H9 (cell line): ENCODE data around the gene KLHL5. TPM values are rescaled to one million over a fixed set of nuclear protein-coding genes. Genes with fewer than 3 reads are reported as not detected.

ENCODE experiments used
- DNase-seq: peaks from one replicate; pipeline ENCODE4 v3.0.0-alpha.2; 2017
- H2AFZ ChIP-seq: one replicate; pipeline ENCODE4 v1.6.1; 2013; ENCODE audit warnings: mild to moderate bottlenecking, low read length, control low read depth, moderate library complexity
- H2AK5ac ChIP-seq: 2 replicates; pipeline ENCODE4 v1.6.1; 2013; ENCODE audit warnings: low read length, control low read depth, mixed read lengths; ENCODE audit not compliant: insufficient read length
- H2BK120ac ChIP-seq: one replicate; pipeline ENCODE4 v1.6.1; 2013; ENCODE audit warnings: low read depth, mild to moderate bottlenecking, low read length, control low read depth, inconsistent platforms; ENCODE audit not compliant: poor library complexity, severe bottlenecking
- H2BK12ac ChIP-seq: 2 replicates; pipeline ENCODE4 v1.6.1; 2013; ENCODE audit warnings: low read length, control low read depth, mixed read lengths, low read depth; ENCODE audit not compliant: insufficient read length
- H2BK15ac ChIP-seq: 2 replicates; pipeline ENCODE4 v1.6.1; 2013; ENCODE audit warnings: low read depth, low read length, control low read depth
- H2BK20ac ChIP-seq: one replicate; pipeline ENCODE4 v1.6.1; 2013; ENCODE audit warnings: low read depth, mild to moderate bottlenecking, low read length, control low read depth, inconsistent platforms; ENCODE audit not compliant: poor library complexity, severe bottlenecking
- H2BK5ac ChIP-seq: 2 replicates; pipeline ENCODE4 v1.6.1; 2013; ENCODE audit warnings: low read length, control low read depth, mixed read lengths; ENCODE audit not compliant: insufficient read length
- H3K14ac ChIP-seq: 2 replicates; pipeline ENCODE4 v1.6.1; 2013; ENCODE audit warnings: low read length, control low read depth; ENCODE audit not compliant: insufficient read depth
- H3K18ac ChIP-seq: 2 replicates; pipeline ENCODE4 v1.6.1; 2013; ENCODE audit warnings: low read depth, mild to moderate bottlenecking, mixed read lengths, low read length, control low read depth; ENCODE audit not compliant: insufficient read length
- H3K23ac ChIP-seq: 2 replicates; pipeline ENCODE4 v1.6.1; 2013; ENCODE audit warnings: low read length, control low read depth, mixed read lengths, low read depth; ENCODE audit not compliant: insufficient read length
- H3K23me2 ChIP-seq: 2 replicates; pipeline ENCODE4 v1.6.1; 2013; ENCODE audit warnings: low read depth, mild to moderate bottlenecking, mixed read lengths, low read length, control low read depth; ENCODE audit not compliant: insufficient read length, poor library complexity, severe bottlenecking
- H3K27ac ChIP-seq: 2 replicates; pipeline ENCODE4 v1.5.1; 2013; ENCODE audit warnings: low read length, control low read depth, mixed read lengths, low read depth; ENCODE audit not compliant: insufficient read length
- H3K27me3 ChIP-seq: 2 replicates; pipeline ENCODE4 v1.6.1; 2013; ENCODE audit warnings: low read length, control low read depth, inconsistent platforms; ENCODE audit not compliant: insufficient read depth
- H3K4ac ChIP-seq: 2 replicates; pipeline ENCODE4 v1.6.1; 2013; ENCODE audit warnings: low read depth, mild to moderate bottlenecking, control low read depth, inconsistent platforms, low read length, moderate library complexity
- H3K4me1 ChIP-seq: 2 replicates; pipeline ENCODE4 v1.6.1; 2013; ENCODE audit warnings: low read length, control low read depth, inconsistent platforms; ENCODE audit not compliant: insufficient read depth
- H3K4me2 ChIP-seq: 2 replicates; pipeline ENCODE4 v1.6.1; 2013; ENCODE audit warnings: low read length, control low read depth, mixed read lengths; ENCODE audit not compliant: insufficient read length, insufficient read depth
- H3K56ac ChIP-seq: 2 replicates; pipeline ENCODE4 v1.6.1; 2013; ENCODE audit warnings: low read depth, mild to moderate bottlenecking, mixed read lengths, low read length, control low read depth; ENCODE audit not compliant: insufficient read length
- H3K79me1 ChIP-seq: 2 replicates; pipeline ENCODE4 v1.6.1; 2013; ENCODE audit warnings: low read depth, mild to moderate bottlenecking, moderate library complexity, low read length, control low read depth, inconsistent platforms; ENCODE audit not compliant: insufficient read depth, poor library complexity, severe bottlenecking
- H3K79me2 ChIP-seq: 2 replicates; pipeline ENCODE4 v1.6.1; 2013; ENCODE audit warnings: low read length, control low read depth, inconsistent platforms; ENCODE audit not compliant: insufficient read depth
- H3K9ac ChIP-seq: 2 replicates; pipeline ENCODE4 v1.6.1; 2013; ENCODE audit warnings: low read length, control low read depth, mixed read lengths; ENCODE audit not compliant: insufficient read length; ENCODE audit errors: extremely low read depth
- H3K9me3 ChIP-seq: one replicate; pipeline ENCODE4 v1.6.1; 2013; ENCODE audit warnings: low read depth, low read length, inconsistent platforms; ENCODE audit not compliant: control insufficient read depth
- H3T11ph ChIP-seq: one replicate; pipeline ENCODE4 v1.6.1; 2013; ENCODE audit warnings: mild to moderate bottlenecking, low read length, control low read depth, inconsistent platforms
- H4K20me1 ChIP-seq: one replicate; pipeline ENCODE4 v1.6.1; 2013; ENCODE audit not compliant: control insufficient read depth, insufficient read length, insufficient read depth
- H4K5ac ChIP-seq: 2 replicates; pipeline ENCODE4 v1.6.1; 2013; ENCODE audit warnings: low read depth, mild to moderate bottlenecking, mixed read lengths, low read length, control low read depth; ENCODE audit not compliant: insufficient read length
- H4K8ac ChIP-seq: replicated peaks from 2 replicates; pipeline ENCODE4 v1.6.1; 2013; ENCODE audit warnings: low read length, control low read depth, mixed read lengths, low read depth; ENCODE audit not compliant: insufficient read length
- H4K91ac ChIP-seq: 2 replicates; pipeline ENCODE4 v1.6.1; 2013; ENCODE audit warnings: low read depth, mild to moderate bottlenecking, moderate library complexity, mixed read lengths, low read length, control low read depth; ENCODE audit not compliant: insufficient read length
- H3K27ac Mint-ChIP-seq, 3 experiments: 2 replicates in 2 of 3; 3 replicates in 1 of 3; pipeline ENCODE4 v1.8.0; 2020 to 2021; ENCODE audit warnings: mixed read lengths in 3 of 3, mild to moderate bottlenecking in 1 of 3, moderate library complexity in 1 of 3
- H3K27me3 Mint-ChIP-seq: 2 replicates; pipeline ENCODE4 v1.8.0; 2021; ENCODE audit warnings: low read depth, mild to moderate bottlenecking, moderate library complexity, mixed read lengths
- H3K36me3 Mint-ChIP-seq, 3 experiments: 2 replicates in 2 of 3; 3 replicates in 1 of 3; pipeline ENCODE4 v1.8.0; 2020 to 2021; ENCODE audit warnings: low read depth in 3 of 3, mixed read lengths in 3 of 3; ENCODE audit not compliant: insufficient read depth in 1 of 3
- H3K4me1 Mint-ChIP-seq, 2 experiments: 2 replicates each; pipeline ENCODE4 v1.8.0; 2020; ENCODE audit warnings: mixed read lengths in 2 of 2
- H3K4me3 Mint-ChIP-seq, 2 experiments: 2 replicates in 1 of 2; 3 replicates in 1 of 2; pipeline ENCODE4 v1.8.0; 2020 to 2021; ENCODE audit warnings: mild to moderate bottlenecking in 2 of 2, mixed read lengths in 2 of 2, moderate library complexity in 1 of 2
- H3K9me3 Mint-ChIP-seq, 2 experiments: 2 replicates in 1 of 2; 3 replicates in 1 of 2; pipeline ENCODE4 v1.8.0; 2020; ENCODE audit warnings: mild to moderate bottlenecking in 2 of 2, mixed read lengths in 2 of 2, moderate library complexity in 1 of 2
- whole genome bisulfite sequencing: extraction: QIAGEN DNeasy Blood & Tissue Kit; methylation state at CpG from one replicate; pipeline ENCODE4 v1.1.7; 2013; ENCODE audit warnings: missing lambda C conversion rate, low lambda C conversion rate, mixed read lengths; ENCODE audit not compliant: insufficient read length; ENCODE audit errors: extremely low coverage; 5-methylcytosine and 5-hydroxymethylcytosine counted together
- total RNA-seq: library from RNA; stranded (reverse); gene quantifications from 2 replicates; pipeline ENCODE4 v1.2.1, GENCODE V29; 2021
- TF ChIP-seq, protein P1 (sequence below): fragments of 200-600 bp; sonication (generic); conservative IDR thresholded peaks from 3 replicates; pipeline ENCODE4 v1.8.0; 2021; ENCODE audit warnings: antibody characterized with exemption, mild to moderate bottlenecking

KLHL5 gene
- total RNA-seq, 1 experiment from 2014 or later, result 16.8 TPM

DNA sequence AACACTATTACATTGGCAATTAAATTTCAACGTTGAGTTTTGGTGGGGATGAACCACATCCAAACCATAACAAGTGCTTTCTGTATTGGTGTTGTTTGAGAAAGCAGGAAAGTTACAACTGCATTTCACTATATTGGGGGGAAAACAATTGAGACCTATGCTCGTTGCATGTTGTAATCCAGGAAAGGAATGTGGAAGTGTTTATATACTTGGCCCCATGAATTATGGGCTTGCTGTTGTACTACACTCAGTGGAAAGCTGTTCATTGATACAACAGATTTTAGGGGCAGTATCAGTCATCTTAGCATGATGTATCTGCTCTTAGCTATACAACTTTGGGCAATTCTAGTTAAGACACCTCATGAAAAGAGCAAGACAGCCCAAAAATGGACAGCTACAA, 52.4 kb downstream of the KLHL5 start:
- Histone ChIP-seq H3K23ac (no peak overlapping the region), H3K4me1 (no peaks in the 10 kb centered on the region), H2BK120ac (no peak overlapping the region), H3K27ac (no peak overlapping the region), H3K4ac (no peak overlapping the region), H3K18ac (no peak overlapping the region), H3K23me2 (no peaks in the 10 kb centered on the region), H4K20me1 (no peaks in the 10 kb centered on the region), H2BK12ac (no peak overlapping the region), H3T11ph (no peak overlapping the region), H2AK5ac (no peak overlapping the region), H2BK15ac (no peak overlapping the region), H3K9me3 (no peaks in the 10 kb centered on the region), H3K14ac (no peak overlapping the region), H4K5ac (no peak overlapping the region), H2AFZ (no peak overlapping the region), H4K8ac (no peak overlapping the region), H2BK5ac (no peak overlapping the region), H3K27me3 (no peaks in the 10 kb centered on the region), H3K79me1 (no peaks in the 10 kb centered on the region), H3K9ac (no peak overlapping the region), H3K56ac (no peak overlapping the region), H3K79me2 (no peaks in the 10 kb centered on the region), H3K4me2 (no peak overlapping the region), H4K91ac (no peak overlapping the region), H2BK20ac (no peak overlapping the region)
- no peak for DNase-seq
- Mint-ChIP-seq H3K4me1 (no peaks in the 10 kb centered on the region), H3K27me3 (no peaks in the 10 kb centered on the region), H3K36me3 (peaks cover 9 to 25% (median 18%) of the 10 kb centered on the region in 3 experiments), H3K9me3 (peaks cover 0 to 2% of the 10 kb centered on the region in 2 experiments; a peak in 1 of 5 replicates), H3K4me3 (no peak overlapping the region), H3K27ac (no peak overlapping the region)
- no CpG with 5 or more reads among the region's 2 CpGs for WGBS
- TF ChIP-seq, protein P1, sequence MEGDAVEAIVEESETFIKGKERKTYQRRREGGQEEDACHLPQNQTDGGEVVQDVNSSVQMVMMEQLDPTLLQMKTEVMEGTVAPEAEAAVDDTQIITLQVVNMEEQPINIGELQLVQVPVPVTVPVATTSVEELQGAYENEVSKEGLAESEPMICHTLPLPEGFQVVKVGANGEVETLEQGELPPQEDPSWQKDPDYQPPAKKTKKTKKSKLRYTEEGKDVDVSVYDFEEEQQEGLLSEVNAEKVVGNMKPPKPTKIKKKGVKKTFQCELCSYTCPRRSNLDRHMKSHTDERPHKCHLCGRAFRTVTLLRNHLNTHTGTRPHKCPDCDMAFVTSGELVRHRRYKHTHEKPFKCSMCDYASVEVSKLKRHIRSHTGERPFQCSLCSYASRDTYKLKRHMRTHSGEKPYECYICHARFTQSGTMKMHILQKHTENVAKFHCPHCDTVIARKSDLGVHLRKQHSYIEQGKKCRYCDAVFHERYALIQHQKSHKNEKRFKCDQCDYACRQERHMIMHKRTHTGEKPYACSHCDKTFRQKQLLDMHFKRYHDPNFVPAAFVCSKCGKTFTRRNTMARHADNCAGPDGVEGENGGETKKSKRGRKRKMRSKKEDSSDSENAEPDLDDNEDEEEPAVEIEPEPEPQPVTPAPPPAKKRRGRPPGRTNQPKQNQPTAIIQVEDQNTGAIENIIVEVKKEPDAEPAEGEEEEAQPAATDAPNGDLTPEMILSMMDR, result no peak
